Eye (tissue), 1 donor: ENCODE results near the gene GPR180.

Source experiments
- DNase-seq: peaks from one replicate; pipeline ENCODE4 v3.0.0-alpha.2; 2015

The GPR180 gene

DNA sequence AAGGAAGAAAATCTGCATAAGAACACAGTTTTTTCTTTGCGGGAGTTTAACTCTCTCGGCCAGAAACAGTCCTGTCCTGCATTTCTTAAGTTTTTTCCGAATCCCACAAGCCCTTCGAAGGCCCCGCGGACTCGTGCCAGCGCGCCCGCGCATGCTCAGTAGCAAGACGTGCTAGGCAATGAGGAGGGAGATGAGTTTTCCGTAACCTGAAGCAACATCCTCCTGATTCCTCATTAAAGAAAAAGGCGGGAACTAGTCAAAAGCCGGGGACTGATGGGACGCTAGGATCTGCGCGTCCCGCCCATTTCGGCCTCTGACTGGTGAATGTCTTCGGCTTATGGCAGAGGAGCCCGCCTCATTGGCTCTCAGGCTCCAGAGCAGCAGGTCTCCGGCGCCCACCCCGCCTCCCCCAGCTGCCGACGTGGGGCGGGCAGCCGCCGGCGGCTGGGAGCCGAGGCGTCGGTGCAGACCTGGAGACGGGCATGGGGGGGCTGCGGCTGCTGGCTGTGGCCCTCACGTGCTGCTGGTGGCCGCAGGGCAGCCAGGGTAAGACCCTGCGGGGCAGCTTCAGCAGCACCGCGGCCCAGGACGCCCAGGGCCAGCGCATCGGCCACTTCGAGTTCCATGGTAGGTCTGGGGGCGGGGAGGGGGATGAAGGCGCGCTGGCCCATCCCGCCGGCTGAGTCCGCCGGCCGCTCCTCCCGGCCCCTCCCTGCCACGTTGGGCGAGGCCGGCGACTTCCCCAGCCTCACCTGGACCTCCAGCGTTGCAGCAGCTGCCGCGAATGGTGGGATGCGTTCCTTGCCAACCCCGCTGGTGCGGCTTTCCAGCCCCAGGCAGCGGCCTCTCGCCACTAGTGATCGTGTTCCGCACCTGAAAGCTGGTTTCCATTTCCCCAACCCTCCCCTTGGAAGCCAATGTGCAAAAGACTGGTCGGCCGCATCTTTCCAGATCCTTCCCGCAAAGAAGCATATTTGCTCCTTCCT, at the start of gene GPR180:
GPR180 (plus strand) TSS at position 412 of the 986 bp plus-strand sequence; CDS start at position 483, 71 bp downstream.
- peak; percentile 98 for DNase-seq

DNA sequence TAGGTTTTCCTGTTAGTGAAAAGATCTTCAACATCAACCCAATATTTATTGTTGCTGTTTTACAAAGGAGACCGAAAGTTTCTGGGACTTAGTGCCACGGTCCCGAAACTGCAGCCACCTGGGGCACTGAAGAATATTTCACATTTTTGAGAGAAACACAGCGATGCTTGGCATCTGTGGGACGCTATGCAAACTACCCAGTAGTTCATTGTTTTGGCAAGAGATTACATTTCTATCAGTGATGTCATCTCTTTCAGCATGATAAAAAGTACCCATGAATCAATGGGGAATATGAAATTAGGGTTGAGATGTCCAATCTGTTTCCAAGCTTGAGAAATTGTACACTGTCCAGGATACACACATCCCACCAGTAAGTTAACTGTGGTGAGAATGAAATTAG, 49.6 kb upstream of the GPR180 start:
- DNase-seq = no peak

DNA sequence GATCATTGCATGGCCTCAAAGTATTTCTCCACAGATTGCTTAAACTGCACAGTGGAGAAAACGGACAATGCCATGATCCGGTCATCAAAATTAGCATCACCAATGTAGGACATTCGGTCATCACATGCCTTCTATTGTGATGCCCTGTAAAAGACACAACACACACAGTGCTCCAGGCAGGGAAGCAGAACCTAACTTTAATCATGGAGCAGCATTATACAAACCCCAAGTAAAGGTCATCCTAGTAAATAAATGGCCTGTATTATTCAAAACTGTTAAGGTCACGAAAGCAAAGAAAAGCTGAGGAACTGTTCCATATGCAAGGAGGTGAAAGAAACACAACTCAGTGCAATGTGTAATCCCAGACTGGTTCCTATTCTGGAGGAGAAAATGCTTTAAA, 47.9 kb upstream of the GPR180 start:
- no peak for DNase-seq

DNA sequence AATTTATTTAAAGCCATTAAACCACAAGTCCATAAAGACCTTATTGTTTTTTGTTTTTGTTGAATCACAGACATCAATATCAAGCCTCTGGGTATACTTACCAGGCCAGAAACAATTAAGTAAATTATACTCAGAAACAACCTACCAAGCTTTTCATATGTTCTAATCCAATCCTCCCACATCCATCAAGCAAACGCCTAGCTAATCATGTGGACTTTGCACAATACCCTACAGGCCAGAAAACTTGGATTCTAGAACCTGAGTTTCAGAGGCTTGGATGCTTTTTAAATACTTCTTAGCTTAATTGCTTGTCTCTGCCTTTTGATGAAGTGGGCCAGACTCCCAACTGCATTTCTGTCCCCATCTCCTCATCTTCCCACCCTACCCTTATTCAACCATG, 45.6 kb upstream of the GPR180 start:
- DNase-seq = peak; percentile 48

DNA sequence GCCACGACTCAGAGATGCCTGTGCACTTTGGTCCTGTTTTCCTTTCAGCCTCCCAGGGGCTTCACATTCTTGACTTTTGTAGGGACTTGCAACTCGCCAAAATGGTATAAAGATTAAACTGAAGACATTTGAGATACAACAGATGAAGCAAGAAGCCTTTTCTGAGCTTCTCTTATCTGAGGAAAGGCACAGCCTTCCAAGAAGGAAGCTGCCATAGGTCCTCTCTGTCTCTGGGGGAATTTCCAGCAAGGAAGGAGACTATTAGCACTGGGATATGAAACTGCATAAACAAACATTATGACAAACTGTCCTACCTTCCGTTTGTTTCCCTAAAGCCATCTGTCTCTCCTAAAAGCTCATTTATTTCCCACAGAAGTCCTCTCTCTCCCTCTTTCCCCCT, 45.0 kb upstream of the GPR180 start:
- DNase-seq = no peak

DNA sequence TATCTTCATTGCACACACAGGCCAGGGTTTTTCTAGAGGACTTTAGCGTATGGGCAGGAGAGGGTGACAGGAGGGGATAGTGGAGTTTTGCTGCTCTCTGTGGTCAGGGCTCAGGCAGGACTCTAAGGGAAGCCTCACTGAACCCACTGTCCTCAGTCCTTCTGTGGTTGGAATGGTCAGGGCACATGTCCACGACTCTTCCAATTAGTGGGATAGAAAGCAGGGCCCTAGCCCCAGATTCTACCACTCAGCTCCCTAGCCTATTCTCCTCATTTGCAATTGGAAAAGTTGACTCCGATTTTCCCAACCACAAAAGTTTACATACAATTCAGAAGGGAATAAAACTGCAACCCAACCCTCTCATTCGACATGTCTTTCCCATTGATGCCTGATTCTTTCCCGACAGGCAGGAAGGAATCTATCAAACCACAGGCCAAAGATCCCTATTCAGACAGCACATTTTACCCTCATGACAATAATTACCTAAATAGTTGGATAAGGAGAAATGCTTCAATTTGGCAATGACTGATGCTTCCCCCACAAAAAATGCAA, 43.9 kb upstream of the GPR180 start:
- DNase-seq = no peak

DNA sequence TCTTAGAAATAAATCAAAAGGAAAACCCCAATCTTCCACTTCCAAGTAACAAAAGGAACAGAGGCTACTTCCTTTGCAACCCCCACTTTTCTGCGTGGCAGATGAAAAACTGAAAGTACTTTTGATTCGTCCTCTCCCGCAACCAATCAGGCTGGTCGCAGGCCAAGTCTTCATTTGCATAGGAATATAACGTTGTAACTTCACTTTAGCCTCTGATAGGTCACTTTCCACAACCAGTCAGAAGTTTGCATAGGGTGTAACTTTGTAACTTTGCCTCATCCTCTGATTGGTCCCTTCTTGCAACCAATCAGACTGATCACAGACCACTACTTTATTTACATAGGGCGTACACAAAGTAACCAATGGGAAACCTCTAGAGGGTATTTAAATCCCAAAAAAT, 42.9 kb upstream of the GPR180 start:
- no peak for DNase-seq

DNA sequence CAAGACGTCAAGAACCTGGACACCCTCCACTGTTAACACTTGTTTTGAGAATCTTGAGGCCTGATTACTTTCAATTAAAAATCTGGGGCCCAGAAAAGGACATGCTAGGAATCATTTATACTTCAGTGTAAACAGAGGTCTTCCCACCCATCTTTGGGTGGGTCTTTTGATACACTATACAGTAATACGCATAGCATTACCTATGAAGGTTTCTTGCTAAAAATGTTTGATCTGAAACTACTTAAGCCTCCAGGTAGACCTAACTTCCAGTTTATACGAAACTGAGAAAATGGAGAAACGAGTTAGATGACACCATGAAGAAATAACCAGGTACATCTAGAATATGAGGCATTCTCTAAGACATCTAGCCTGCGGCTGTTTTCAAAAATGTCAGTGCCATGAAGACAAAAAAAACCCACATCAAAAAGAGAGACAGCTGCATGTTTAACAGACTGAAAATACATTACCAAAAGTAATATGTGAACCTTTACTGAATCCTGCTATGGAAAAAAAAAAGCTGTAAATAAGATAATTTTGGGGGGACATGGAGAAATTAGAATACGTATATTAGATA, 42.3 kb upstream of the GPR180 start:
- no peak for DNase-seq

DNA sequence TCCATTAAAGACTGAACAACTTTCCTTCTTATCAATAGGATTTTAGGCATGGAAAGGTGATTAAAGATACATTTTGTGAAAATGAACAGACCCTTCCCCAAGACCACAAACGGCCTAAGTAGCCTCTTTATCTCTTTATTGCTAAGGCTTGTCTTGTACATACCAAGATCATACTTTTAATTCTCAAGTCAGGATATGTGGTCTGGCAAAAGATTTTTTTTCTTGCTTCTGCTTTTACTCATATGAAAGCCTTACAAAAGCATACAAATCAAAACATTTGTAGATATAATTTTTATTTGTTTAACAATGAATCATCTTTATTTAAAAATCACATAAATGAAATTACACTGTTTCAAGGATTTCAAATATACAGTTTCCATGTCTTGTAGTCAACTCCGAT, 41.5 kb upstream of the GPR180 start:
- DNase-seq = no peak

DNA sequence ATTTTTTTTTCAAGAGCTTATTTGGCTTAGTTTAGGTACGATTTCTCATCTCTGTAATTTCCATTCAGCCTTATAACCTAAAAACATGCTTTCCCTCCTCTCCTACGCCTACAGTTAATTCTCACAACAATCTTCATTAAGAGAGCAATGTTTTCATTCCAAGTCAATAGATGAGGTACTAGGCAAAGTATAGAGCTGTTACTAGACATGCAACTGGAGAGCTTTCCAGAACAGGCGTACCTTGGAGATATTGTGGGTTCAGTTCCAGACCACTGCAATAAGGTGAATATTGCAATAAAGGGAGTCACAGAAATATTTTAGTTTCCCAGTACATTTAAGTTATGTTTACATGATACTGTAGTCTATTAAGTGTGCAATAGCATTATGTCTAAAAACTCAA, 40.5 kb upstream of the GPR180 start:
- DNase-seq = no peak

DNA sequence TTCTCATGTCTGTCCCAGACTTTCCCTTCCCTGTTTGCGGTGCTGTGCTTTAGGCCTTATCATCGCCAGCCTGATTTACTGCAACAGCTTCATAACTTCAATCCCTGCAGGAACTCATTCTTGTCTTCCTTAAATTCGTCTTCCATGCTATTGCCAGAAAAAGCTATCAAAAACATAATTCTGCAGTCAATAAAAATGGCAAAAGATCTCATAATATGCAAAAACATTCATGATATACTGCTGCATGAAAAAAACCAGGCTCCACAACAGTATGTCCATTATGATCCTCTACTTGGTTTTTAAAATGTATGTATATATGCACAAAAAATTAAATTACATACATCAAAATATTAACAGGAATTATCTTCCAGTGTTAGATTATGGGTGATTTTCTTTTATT, 34.1 kb upstream of the GPR180 start:
- DNase-seq = no peak

DNA sequence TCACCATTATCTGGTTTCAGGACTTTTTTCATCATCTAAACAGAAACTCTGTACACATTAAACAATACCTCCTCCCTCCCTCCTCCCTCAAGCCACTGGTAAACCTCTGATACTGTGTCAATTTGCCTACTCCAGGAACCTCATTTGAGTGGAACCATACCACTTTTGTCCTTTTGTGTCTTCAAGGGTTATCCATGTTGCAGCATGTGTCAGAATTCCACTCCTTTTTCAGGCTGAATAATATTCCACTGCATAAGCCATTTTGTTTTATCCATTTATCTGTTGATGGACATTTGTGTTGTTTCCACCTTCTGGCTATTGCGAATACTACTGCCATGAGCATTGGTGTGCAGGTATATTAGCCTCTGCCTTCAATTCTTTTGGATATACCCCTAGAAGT, 33.2 kb upstream of the GPR180 start:
- no peak for DNase-seq

DNA sequence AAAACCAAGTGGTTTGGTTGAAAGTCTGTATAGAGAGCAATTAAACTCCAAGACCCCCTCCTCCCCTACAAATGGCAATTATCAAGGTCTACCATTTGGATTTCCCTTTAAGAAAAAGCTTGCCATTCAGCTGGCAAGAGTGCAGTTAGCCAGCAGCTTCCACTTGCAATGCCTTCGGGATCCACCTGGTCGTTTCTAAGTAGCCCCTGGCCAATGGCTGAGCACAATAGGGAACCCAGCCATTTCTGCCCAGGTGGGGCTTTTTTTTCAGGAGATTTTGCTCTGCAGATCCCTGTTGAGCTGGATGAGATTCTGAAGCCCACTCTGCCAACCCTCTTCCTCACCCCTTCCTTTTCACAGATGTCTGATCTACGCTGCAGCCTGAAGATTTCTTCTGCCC, 32.0 kb upstream of the GPR180 start:
- no peak for DNase-seq

DNA sequence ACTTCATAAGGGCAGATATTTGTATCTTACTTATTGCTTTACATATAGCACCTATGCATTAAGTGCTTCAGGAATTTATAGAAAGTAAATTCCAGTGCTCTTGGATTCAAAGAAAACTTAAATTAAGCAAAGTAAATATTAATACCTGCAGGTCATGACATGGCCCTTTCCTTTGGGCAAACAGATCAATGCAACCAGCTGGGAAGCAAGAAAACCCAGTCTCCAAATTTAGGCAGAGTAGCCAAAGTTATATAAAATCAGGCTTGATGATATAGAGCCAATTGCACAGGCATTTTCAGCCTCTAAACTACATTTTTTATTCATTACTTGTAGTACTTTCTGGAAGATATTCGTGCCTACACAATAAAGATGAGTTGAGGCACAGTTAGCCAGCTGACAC, 22.6 kb upstream of the GPR180 start:
- DNase-seq = no peak

DNA sequence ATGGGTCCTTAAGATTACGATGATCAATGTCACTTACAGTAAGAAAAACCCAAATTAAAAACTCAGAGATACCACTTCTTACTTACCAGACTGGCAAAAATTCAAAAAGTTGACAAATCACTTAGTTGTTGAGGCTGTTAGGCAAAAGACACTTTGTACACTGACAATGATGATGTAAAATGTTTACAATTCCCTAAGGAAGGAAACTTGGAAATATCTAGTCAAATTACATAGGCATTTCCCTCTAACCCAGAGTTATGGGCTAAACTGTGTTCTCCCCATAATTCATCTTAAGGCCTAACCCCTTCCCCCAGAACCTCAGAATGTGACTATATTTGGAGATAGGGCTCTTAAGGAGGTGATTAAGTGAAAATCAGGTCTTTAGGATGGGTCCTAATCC, 17.7 kb upstream of the GPR180 start:
- DNase-seq = no peak

DNA sequence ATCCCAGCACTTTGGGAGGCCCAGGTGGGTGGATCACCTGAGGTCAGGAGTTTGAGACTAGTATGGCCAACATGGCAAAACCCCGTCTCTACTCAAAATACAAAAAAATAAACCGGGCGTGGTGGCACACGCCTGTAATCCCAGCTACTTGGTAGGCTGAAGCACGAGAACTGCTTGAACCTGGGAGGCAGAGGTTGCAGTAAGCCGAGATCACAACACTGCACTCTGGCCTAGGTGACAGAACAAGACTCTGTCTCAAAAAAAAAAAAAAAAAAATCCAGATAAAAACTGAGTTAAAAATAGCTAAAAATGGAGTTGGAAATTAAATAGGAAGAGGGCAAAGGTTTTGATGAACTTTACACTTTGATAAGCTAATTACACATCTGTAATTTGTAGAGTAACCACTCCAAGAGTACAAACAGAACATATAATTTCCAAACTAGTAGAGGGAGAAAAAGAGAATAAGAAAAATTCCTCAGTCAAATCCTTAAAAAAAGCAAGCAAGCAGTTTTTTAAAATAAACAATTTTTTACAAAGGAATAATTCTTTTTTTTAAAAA, 16.0 kb upstream of the GPR180 start:
- DNase-seq = no peak

DNA sequence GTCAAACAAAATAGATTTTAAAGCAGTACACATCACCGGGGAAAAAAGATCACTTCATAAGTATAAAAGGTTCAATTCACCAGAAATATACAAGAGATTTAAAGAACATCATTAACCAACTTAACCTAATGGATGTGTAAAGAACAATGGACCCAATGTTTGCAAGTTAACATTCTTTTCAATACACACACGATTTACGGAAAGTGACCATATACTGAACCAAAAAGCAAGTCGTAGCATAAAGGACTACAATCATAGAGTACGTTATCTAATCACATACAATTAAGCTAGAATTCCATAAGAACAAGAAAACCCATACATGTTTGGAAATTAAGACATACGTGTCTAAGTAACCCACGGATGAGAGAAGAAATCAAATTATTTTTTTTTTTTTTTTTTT, 15.3 kb upstream of the GPR180 start:
- DNase-seq = no peak

DNA sequence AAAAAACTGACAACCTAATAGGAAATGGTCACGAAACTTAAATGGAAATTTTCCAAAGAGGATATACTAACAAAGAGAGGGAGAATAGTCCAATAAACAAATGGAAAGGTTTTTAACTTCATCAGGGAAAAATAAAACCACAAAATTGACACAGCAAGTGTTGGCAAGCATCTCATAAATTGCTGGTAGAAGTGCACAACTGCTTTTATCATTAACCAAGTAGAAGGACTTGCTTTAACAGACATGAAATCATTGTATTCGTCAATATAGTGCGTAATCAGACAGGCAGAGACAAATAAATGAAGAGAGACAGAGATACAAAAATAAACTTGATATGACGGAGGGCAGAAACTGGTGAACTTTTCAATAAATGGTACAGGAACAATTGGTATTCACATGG, 13.1 kb upstream of the GPR180 start:
- no peak for DNase-seq

DNA sequence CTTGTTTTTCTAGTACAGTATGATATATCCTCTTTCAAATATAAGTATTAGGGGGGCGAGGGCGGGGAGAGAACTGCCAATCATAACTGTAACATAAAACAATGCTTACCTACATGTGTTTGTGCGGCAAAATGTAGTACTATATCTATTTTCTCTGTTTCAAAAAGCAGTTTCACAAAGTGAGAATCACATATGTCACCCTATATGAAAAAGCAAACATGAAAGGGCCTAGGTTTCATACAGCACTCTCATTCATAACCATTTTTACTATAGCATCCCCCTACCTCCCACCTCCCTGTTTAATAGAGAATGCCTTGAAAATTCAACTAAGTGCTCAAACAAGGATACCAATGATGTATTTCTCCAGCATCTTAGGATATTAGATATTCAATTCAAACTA, 10.9 kb upstream of the GPR180 start:
- DNase-seq = no peak

DNA sequence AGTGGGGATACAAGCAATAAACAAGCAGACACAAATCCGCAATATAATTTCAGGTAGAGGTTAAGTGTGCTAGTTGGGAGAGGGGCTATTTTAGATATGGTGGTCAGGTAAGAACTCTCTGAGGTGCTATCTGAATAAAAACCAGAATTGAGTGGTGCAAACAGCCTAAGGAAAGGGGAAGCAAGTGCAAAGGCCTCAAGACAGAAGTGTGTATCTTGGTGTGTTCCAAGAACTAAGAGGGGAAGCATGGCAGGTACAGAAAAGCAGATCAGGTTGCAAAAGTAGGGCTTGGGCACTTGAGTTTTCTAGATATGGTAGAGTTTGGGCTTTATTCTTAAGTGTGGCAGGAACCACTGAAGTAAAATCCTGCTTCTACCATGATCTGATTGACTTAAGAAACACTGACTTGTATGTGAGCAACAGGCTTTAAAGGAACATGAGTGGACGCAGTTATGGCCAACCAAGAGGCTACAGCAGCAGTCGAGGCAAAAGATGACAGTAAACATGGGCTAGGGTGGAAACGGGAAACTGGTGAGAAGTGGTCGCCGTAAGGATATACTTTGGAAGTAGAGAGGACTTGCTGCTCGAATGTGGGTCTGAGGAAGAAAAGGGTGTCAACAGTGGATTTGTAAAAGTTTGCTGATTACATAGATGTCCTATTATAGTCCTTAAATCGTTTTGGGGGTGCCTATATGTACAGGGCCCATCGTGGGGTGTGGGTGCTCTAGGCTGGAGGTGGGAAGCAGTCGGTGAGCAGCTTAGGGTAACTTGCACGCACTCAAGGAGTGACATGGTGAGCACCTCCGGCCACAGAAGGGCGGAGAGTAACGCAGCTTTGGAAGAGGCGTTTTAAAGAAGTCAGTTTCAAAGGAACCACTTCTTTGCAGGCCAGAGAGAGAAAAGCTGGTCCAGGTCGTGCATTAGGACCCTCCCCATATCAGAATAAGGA, 6.4 kb upstream of the GPR180 start:
- no peak for DNase-seq

DNA sequence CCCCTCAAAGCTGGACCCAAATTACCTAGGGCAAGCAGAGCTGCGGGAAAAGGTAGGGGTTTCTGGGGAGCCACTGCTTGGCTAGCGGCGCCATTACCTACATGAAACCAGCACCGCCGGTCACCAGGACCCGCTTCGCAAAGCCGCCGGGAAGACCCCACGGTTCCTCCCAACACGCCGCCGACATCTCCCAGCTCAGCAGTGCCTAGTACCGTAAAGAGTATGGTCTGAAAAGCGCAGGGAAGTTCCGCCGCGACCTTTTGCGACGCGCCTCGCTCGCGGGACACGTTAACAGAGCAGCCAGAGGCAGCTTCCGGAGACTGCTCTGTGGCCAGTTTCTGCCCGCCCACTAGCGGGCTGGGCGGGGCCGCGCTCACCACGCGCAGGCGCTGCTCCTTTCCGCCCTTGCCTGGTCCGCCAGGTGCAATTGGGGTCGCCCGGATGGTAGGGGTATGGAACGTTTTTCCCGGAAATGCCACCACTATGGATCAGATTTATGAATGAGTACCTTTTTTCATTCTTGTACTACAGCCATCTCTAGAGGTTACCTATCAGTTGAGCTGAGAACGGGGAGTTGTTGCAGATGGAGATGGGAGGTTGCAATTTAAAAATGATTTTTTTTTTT, 5.6 kb upstream of the GPR180 start, which contains the start of gene TGDS:
TGDS (minus strand) TSS at position 203 of the 625 bp plus-strand sequence; CDS start at position 187, 16 bp downstream.
- DNase-seq = peak; percentile 95

DNA sequence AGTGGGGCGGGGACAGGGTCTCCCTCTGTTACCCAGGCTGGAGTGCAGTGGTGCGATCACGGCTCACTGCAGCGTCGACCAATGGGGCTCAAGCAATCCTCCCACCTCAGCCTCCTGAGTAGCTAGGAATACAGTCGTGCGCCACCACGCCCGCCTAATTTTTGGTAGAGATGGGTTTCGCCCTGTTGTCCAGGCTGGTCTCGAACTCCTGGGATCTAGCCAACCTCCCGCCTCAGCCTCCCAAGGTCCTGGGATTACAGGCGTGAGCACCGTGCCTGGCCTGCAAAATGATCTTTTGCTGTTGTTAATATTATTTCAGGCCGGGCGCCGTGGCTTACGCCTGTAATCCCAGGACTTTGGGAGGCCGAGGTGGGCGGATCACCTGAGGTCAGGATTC, 5.1 kb upstream of the GPR180 start:
- no peak for DNase-seq
